Middle frontal gyrus (tissue), 1 donor: ENCODE measurements around the gene CORO7.

Source experiments
- DNase-seq: peaks from one replicate; pipeline ENCODE4 v3.0.0-alpha.2; 2015; ENCODE audit warnings: low spot score; ENCODE audit errors: extremely low spot score

CORO7 gene

DNA sequence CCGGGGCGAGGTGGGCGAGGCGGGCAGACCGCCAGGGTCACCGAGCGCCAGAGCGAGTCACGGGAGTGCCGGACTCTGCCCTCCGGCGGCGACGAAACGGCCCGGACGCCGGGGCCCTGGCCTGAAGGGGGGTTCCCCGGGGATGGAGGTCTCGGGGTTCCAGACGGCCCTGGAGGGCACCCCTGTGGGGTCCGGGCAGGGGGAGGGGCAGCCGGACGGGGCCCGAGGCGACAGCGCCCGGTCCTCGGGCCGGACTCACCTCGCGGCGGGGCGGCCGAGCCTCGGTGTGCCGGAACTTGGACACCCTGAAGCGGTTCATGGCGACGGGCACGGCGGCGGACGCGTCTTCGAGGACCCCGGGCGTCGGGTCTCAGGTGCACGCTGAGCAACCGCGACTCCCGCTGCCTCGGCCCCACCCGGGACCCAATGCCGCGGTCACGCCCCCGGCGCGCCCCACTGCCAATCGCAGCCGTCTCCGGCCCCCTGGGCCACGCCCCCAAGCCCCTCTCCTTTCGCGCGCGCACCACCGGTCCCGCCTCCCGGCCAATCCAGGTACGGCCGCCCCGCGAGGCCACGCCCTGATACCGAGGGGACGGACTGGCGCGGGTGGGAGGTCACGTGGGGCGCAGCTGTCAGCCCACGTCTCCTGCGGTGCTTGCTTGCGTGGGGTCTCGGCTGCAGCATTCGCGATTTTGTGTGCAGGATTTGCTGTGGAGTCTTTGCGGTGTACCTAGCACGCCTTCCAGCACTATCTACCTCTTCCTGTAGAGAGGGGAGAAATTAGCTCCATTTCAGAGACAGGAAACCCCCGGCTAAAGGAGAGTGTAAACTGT is at the start of gene CORO7:
TSS of gene CORO7 (minus strand) at position 397 of the 833 bp plus-strand sequence. CDS start at position 319, 78 bp downstream.
- peak; percentile 93 for DNase-seq

DNA sequence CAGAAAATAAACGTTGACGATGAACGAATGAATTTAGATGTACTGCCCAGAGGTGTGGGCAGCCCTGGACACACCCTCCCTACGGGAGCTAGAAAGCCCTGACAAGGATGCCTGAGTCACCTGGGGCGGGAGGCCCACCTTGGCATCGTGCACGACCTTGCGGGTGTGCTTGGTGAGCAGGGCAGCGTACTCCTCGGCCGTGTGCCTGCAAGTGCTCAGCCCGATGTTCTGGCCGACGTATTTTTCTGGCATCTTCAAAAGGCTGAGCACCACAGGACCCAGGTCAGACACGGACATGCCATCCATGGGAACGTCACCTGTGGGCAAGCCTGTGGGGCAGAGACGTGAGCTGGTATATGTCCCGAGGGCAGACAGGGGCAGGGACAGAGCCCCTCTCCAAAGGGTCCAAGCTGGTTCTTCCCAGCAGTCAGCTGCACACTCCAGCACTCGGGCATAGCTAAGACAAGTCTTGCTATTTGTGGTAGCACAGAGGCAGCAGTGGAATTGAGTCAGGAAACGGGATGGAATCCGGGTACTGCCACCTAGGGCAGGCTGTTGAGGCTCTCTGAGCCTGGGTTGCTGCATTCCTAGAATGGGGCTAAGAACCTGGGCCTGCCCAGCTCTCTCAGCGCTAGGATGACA is 47.2 kb upstream of the CORO7 start:
- DNase-seq: no peak

DNA sequence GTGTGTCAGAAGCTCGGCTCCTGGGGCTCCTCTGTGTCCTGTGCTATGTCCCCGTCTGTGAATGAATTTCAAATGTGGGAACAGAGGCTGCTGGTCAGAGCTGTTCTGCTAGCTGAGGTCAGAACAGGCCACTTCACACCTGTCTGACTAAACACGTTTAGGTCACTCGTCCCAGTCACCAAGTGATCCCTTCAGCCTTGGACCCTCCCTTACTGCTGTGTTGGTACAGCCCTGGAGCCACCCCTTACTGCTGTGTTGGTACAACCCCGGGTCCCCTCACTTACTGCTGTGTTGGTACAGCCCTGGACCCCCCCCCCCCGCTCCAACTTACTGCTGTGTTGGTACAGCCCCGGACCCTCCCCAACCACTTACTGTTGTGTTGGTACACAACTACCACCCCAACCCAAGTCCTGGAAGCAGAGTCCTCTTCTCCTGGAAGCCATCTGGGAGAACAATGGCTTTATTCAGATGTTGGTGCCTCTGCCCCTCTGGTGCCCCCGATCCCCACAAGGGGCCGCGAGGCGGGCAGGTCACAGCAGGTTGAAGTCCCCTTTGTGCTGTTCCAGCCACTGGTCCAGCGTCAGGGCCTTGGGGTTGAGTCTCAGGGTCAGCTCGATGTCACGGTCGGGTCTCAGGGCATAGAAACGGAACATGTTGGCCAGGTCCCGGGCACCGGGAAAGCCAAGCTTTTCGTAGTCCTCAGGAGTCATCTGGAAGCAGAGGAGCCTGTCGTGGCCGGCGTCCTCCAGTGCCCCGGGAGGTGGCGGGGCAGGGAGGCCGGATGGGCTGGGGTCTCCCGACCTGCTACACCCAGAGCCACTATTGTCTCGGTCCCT is 45.1 kb upstream of the CORO7 start:
- no peak for DNase-seq

DNA sequence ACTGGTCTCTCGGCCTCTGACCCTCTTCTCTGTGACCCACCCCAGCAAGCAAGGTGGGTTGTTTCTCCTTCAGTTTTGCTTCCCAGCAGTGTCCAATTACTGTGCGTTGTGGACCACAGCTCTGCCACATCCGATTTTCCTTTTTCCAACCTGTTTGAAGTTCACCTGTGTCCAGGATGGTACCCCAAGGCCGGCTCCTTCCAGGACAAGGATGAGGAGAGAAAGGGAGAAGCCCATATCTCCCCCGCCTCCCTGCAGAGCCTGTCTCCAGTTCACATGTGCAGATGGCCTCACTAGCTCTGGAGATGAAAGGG is 44.5 kb upstream of the CORO7 start:
- no peak for DNase-seq

DNA sequence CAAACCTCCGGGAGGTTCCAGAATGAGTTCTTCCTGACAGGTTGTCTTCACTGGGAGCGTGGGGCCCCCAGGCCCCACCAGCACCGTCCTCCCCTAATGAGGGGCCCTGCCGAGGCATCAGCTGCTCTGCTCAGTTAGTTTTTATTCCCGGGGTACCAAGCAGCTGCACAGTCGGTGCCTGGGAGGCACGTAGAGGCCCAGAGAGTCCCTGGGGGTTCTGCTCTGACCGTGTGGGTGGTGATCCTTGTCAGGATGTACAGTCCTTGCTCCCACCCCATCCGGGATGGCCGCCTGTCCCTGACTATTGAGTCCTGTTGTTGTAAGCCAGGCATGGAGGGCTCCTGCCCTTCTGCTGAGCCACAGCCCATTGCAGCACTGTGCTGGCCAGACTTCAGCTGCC is 39.6 kb upstream of the CORO7 start:
- no peak for DNase-seq

DNA sequence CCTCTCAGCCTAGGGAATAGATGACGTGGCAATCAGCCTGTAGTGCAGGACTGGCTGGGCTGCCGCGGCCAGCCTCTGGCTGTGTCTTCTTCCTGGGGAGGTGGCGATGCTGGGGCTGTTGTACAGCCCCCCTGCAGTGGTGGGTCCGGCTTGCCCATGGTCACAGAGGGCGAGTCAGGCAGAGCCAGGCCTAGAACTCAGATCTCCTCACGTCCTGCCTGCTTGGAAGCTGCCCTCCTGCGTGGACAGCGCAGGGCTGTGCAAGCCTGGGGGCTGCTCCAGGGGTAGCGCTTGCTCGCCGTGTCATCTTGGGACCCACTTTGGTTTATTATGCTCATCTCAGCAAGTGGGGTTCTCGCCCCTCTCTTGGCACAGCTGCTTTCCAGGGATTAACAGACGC is 38.7 kb upstream of the CORO7 start:
- DNase-seq: no peak

- DNase-seq: no peak
These were observed 38.2 kb upstream of the CORO7 start for GRCh38 chr16:4454623-4455022.

DNA sequence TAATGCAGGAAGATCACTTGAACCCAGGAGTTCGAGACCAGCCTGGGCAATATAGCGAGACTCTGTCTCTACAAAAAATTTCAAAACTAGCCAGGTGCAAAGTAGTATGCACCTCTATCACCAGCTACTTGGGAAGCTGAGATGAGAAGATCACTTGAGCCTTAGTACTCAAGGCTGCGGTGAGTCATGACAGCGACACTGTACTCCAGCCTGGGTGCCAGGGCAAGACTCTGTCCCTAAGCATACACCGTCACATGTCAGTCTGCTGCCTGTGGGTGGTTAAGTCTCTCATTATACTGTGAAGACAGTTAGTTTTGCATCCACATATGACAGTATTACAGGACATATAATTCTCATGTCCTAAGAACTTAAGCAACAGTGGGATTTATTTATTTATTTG is 36.3 kb upstream of the CORO7 start:
- no peak for DNase-seq

GRCh38 chr16:4450931-4451519 is 34.6 kb upstream of the CORO7 start:
- no peak for DNase-seq

DNA sequence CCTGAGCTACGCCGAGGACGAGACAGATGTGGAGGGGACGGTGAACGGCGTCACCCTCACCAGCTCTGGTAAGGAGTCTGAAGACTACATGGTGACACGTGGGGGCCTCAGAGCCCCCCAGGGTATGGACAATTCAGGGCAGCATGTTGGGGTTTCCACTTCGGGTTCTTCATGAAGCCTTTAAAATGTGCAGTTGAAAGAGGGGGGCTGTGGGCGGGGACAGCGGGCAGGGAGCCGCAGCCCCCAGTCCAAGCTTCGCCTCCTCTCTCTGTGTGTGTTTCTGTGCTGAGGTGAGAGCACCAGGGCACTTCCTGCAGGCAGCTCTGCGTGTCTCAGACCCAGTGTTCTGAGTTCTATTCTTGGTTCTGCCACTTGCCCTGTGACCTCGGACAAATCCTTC is 34.0 kb upstream of the CORO7 start:
- DNase-seq: no peak

DNA sequence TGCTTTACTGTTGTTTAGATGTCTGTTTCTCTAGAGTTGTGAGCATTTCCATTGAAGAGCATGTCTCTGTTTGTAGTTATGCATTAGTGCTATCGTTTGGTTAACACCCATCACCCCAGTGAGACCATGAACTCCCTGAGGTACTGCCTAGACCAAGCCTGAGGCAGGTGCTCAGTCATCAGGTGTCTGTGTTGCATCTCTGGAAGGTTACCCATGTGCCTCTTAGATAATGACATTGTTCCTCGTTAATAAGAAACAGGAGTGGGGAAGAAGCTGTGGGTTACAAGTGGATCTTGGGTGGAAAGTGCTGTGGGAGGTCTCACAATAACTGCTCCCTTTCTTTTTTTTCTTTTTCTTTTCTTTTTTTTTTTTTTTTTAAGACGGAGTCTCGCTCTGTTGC is 27.6 kb upstream of the CORO7 start:
- no peak for DNase-seq

DNA sequence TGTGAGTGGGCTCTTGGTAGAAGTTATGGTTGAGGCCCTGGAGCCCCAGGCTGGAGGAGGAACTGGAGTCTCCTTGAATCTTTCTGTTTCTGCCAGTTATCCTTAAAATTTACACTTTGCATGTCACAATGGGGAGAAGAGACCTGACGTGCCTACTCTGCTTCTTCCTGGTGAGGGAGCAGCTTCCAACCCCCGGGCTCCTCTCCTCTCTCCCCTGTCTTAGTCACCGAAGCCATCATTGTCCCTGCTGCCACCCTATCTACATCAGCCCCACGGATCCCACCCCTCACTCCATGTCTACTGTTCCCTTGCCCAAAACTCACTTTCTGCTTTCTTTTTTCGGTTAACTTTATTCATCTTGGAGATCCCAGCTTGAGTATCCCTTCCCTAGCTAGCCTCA is 26.9 kb upstream of the CORO7 start:
- no peak for DNase-seq

DNA sequence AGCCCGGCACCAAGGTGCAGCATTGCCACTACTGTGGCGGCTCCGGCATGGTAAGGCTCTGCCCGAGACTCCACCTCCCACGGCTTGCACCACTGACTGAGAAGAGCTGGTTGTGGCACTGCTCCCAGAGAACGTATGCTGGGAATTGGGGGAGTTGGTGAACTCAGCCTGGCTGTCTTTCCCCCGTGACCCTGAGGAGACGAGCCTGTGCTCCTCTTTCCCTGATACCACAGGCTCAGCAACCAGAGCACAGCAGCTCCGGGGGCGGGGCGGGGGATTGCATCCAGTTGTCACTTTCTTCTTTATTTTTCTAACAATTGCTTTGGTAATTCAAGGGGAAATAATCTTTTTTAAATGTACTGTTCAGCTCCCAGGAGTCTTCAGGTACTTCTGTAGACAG is 26.0 kb upstream of the CORO7 start:
- no peak for DNase-seq

GRCh38 chr16:4437366-4437765 is 21.0 kb upstream of the CORO7 start:
- DNase-seq: no peak

DNA sequence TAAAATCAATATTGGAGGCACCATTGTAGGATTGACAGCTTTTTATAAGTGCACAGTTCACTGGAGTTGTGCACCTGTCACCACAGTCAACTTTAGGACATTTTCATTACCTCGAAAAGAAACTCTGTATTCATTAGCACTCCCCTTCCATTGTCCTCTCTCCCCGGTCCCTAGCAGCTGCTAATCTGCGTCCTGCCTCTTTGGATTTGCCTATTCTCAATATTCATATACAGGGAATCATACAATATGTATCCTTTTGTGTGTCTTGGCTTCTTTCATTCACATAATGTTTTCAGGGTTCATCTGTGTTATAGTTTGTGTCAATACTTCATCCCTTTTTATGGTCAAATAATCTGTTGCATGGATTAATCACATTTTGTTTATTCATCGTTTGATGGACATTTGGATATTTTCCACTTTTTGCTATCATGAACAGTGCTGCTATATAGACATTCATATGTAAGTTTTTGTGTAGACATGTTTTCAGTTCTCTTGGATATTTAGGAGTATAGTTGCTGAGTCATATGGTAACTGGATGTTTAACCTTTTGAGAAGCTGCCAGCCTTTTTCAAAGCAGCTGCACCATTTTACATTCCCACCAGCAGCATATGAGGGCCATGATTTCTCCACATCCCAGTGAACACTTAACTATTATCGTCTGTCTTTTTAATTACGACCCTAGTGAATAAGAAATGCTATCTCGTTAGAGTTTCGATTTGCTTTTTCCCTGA is 19.1 kb upstream of the CORO7 start:
- no peak for DNase-seq

GRCh38 chr16:4433914-4434787 is 17.8 kb upstream of the CORO7 start:
- no peak for DNase-seq

DNA sequence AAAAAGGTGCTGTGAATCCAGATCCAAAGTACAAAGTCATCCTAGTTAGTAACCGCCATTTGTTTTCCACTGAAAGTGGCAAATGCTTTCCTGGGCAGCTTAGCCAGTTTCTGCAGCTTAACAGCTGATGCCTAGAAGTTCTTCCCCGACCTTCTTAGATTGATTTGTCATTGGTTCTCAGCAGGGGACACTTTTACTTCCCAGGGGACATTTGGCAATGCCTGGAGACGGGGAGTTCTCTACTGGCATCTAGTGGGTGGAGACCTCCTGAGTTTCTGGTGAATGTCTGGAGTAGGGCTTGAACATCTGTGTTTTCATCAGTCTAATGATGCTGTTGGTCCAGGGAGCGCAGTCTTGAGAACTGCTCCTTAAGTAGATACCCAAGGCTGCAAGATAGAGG is 16.8 kb upstream of the CORO7 start:
- DNase-seq: no peak

DNA sequence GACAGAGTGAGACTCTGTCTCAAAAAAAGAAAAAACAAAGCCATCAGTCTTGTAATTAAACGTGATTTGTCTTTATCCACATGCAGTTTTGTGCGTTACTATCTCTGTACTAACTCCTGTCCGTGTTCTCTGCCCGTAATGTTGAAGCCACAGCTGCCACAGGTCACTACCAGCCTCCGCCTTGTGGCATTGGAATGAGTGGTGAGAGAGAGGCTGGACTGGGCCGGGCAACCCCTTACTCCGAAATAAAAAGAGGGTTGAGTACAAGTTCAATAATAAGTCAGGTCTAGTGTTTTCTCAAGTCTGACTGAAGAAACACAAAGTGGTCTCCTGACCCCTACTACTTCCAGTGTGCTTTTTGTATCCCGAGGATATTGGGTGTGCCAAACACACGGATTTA is 14.6 kb upstream of the CORO7 start:
- DNase-seq: no peak

- no peak for DNase-seq
These were observed 12.1 kb upstream of the CORO7 start for GRCh38 chr16:4428500-4428899.

DNA sequence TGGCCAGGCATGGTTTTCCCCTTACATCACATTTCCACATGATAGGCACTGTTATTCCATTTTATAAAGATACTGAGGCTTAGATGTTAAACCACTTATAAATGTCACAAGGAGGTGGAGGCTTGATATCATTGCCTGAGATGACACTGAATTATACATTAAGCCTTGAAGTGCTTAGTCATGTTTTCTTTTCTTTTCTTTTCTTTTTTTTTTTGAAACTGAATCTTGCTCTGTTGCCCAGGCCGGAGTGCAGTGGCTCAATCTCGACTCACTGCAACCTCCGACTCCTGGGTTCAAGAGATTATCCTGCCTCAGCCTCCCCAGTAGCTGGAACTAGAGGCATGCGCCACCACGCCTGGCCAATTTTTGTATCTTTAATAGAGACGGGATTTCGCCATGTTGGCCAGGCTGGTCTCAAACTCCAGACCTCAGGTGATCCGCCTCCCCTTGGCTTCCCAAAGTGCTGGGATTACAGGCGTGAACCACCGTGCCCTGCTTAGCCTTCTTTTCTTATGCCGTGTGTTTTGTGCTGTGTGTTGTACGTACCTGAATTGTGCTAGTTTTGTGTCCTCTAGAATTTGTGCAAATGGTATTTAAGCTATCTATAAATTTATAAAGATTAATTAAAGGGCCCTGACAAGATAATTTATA is 10.5 kb upstream of the CORO7 start:
- no peak for DNase-seq
